ENCODE data around the gene CCDC3.

The CCDC3 gene

DNA sequence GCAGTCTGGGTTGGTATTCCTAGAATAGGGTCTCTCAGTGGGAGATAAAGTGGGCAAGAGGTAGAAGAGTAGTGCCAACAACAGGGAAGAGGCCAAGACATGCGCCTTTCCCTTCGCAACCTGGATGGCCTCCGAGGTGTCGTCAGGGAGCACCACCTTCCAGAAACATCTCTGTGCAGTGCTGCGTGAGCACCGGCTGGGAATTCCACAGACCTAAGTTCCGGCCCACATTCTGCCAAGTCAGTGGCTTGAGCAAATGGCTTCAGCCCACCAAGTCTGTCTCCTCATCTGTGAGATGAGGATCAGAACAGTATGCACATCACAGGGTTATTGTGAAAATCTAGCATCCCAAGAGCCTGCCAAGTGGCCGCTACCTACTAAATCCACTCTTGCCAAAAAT, 40.6 kb downstream of the CCDC3 start:
- no peak for DNase-seq

DNA sequence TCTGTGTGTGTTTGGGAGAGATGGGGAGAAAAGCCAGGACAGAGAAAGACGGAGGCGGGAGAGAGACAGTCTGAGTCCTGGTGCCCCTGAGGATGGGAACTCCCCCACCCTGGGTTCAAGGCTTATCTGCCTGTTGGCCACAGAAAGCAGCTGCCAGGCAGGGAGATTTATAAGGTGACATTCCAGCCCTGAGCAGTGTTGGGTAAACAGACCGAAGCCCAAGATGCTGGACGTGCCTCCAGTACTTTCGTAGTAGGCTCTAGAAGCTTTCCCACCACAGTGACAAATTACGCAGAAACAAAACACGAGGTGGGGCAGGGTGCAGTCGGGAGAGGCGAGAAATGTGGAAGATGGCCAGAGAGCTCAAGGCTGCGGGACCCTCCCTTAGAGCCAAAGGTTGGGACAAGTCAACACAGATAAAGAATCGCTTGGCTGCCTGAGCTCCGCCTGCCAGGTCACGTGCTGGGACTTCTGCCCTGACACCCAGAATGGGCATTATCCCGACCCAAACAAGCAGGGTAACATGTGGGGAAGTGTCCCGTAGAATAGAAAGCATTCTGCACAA, 41.1 kb downstream of the CCDC3 start:
- DNase-seq = no peak

DNA sequence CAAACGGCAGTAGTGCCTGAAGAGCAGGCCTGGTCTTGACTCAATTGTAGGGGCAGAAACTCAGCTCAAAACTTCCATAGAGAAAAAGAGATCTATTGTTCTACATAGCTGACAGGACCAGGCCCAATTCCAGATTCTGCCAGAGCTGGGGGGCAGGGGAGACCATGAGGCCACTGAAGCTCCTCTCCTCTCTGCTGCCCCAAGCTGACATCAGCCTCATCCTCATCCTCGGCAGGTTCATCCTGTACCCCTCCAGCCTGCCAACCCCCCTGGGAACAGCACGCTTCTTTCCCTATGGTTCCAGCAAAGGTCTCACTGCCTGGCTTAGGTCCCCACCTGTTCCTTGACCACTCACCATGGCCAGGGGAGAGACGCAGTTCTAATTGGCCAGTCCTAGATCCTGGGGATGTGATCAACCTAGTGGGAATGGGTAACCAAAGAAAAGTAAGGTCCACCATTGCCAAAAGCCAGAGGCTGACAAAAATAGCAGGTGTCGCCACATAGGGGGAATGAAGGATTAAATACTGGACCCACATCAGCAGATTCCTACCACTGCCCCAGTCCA, 42.9 kb downstream of the CCDC3 start:
- DNase-seq = no peak

DNA sequence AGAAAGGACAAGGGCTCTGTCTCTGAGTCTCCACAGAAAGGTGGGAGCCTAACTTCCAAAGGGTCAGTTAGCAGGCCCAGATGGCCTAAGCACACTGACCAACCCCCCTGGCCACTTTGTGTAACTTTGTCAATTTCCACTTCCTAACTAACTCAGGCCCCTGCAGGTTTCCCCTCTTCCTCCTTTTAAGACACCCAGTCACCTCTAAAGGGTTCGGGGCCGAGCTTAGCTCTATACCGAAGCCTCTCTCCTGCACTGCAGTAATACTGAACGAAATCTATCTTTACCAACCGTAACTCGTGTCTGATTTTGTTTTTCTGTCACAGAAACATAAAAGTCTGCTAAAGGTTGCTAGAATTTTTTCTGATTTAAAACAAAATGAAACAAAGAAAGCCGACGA, 44.4 kb downstream of the CCDC3 start:
- no peak for DNase-seq

DNA sequence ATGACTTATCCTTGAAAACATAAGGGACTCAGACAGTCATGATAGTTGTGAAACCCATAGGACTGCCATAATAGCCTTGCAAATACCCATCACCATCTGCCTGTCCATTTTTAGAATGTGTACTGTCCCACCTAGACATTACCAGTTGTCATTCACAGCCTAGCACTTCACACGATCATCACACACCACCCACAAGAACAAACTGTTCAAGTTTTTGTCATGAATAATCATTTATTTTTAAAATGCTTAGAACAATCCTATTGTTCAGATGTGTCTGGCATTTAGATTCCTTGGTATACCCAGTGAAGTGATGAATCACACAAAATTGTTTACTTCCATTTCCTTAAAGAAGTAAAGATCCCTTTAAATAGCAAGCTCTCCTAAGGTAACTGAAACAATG, 46.6 kb downstream of the CCDC3 start:
- no peak for DNase-seq

DNA sequence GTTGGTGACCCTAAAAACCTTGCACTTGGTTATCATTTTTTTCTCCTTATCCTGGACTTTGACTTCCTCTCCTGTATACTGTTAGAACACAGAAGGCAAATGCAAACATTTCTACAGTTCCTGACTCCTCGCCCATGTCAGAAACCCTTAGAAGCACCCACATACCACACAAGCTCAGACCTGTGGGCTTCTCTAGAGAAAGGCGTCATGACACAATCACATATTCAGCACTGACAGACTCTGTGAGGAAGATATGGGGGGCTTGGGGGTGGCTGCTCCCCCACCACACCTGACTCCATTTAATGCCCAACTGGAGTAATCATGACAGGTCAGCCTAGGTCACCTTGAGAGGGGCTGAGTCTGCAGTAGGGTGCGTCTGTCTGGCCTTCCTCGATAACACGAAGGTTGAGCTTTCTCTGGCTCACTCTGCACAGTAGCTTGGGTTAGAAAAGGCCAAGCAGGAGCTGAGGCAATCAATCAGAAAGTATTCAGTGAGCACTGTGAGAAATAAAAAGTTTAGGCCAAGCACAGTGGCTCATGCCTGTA, 50.9 kb downstream of the CCDC3 start:
- DNase-seq = no peak

DNA sequence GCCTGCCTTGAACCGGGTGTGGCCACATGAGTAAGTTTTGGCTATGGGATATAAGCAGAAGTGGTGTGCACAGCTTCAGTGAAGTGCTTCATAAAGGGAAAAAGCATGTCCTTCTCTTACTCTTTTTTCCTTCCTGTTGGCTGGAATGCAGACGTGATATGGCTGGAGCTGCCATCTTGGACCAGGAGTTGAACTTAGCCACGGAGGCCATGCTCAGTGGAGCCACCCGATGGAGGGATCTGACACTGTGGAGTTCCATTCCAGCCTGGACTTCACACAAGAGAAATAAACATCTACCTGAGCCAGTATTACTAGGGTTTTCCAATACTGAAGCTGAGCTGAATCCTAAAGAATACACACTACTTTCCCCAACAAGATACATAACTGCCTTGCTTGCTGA, 52.3 kb downstream of the CCDC3 start:
- DNase-seq = no peak

DNA sequence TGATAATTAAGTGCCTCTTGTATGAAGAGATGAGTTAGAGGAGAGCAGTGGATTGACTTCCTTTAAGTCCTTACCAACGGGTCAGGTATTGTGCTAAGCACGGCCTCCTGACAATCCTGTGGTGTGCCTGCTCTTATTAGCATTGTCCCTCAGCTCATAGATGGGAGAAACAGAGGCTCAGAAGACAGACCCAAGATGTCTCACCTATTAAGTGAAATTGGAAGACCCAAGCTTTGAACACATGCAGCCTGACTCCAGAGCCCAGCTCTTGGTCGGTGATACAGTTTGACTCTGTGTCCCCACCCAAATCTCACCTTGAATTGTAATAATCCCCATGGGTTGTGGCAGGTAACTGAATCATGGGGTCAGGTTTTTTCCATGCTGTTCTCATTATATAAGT, 53.8 kb downstream of the CCDC3 start:
- DNase-seq = no peak

DNA sequence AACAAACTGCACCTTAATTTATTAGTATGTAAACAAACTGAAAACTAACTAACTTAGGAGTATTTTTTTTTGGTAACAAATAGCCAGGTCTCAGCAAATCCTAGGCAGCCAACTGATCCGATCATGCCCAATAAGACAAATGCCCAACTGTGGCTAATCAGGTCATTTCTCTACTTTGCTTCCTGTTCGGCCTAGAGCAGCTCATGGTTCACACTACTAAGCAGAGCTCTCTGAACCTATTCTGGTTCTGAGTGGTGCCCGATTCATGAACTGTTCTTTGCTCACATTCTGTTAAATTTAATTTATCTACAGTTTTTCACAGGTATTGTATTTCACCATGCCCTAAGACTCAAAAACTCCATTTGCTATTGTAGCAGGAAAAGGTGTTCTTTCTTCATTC, 55.1 kb downstream of the CCDC3 start:
- DNase-seq = no peak

DNA sequence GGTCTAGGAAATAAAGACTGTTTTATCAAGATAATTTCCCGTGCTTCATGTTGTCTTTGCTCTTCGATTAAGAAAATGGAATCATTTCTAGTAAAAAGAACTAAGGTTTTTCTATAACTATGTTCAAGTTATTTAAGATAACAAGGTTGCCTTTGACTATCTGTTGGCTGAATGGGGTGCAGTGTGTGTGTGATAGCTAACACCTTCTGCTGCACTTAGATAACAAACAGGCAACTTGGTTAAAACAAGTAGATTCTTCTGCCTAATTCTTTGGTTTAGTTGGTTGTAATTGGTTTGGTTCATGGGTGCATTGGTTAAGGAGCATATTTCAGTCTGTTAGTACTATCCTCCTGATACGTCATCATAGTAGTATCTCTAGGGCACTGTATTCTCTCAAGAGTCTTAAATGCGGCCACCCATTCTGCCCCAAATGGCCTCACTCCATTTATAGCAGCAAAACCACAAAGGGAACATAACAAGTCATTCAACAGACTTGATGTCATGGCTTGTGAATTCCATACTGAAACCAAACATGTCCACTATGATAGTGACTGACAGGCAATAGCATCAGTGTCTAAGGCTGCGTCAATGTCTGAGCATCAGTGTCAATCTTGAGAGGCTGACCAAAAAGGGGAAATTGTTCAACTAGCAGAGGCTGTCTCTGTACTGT, 55.7 kb downstream of the CCDC3 start:
- DNase-seq = no peak

DNA sequence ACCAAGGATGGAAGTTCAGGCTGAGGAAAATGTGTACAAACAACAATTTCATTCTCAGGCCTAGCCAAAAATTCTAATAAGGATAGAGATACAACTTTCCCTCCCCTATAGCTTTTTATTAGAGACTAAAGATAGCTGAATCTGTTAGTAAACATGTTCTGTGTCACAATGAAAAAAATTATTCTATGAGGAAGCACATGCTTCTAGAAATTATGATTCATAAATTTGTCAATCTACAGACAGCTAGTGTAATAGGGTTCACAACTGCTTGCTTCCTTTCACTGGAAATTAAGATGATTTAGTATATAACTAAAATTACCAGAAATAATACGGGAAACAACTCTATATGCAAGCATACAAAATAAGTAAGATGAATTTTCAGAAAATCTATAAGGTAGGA, 56.6 kb downstream of the CCDC3 start:
- DNase-seq = no peak

DNA sequence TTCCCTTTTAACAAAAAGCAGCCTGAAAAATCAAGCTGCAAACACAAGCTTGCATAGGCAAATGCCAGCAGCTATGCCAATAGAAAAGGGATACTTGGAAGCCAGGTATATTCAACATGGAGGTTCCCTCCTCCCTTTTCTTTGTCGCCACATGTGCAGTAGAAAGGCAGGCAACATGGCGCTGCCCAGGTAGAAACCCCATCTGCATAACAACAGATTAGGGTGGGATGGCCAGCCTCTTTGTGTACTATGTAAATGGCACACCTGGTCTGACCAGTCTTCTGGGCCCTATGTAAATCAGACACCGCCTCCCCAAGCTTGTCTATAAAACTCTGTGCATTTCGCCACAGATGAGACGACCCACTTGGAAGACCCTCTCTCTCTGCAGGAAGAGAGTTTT, 58.1 kb downstream of the CCDC3 start:
- no peak for DNase-seq

DNA sequence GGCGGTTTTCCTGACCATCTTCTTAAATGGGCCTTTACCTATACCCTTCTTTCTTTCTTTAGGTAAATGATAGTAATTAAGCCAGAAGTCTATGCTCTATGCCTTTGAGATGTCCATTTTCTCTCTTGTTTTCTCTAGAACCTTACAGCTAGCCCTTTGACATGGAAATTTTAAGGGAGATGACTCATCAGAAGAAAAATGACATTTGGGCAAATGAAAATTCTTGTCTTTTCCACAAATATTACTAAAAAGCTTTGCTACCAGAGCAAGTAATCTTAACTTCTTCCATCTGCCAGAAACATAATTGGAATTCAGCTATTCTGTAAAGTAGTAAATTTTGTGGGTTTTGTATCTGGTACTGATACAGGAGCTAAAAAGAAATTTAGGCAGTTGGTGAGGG, 59.5 kb downstream of the CCDC3 start:
- DNase-seq = no peak

DNA sequence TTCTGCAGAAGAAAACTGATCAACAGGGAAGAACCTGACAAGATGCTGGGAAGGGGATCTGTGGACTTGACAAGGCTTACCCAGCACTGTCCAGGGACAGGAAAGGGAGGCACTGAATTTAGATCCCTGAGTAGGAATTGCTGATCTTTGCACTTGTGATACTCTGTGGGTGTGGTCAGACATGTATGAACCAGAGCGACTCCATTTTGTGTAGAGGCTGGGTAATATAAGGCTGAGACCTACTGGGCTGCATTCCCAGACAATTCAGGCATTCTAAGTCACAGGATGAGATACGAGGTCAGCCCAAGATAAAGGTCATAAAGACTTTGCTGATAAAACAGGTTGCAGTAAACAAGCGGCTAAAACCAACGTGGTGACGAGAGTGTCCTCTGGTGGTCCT, 60.7 kb downstream of the CCDC3 start:
- DNase-seq = no peak

DNA sequence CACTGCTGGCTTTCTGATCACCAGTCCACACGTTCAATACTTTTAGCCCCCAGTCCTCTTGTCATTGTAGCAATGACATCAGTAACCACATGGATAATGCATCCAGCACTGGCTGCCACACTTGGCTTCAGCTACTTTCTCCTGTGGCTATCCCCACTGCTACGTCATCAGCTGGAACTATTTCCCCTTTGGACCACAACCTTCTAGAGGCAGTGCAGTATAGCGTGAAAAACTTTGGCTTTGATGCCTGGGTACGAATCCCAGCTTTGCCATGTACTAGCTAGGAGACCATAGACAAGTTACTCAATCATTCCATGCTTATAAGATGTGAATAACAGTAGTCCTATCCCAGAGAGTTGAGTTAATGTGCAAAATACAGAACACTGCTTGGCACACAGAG, 63.2 kb downstream of the CCDC3 start:
- DNase-seq = no peak

DNA sequence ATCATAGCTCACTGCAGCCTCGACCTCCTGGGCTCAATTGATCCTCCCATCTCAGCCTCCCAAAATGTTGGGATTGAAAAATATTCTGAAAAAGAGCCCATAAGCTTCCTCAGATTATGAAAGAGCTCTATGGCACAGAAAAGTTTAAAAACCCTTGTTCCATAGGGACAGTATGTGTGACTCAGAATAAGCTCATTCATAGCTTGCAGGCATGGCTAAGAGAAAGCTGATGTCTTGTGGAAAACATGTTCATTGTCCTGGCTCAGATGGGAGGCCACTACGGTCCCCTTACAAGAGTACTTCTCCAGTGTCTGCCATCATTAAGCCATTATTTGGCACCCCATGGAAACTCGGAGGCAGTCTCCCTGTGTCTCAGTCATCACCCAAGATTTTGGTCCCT, 64.0 kb downstream of the CCDC3 start:
- DNase-seq = no peak

DNA sequence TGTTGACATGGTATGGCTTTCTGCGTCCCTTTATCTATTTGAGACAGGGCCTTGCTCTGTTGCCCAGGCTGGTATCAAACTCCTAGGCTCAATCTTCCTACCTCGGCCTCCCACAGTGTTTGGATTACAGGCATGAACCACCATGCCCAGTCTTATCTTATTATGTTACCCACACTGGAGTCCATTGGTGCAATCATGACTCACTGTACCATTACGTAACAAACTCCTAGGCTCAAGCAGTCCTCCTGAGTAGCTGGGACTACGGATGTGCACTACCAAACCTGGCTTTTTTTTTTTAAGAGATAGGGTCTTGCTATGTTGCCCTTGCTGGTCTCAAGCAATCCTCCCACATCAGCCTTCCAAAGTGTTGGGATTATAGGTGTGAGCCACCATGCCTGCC, 66.7 kb downstream of the CCDC3 start:
- DNase-seq = no peak

DNA sequence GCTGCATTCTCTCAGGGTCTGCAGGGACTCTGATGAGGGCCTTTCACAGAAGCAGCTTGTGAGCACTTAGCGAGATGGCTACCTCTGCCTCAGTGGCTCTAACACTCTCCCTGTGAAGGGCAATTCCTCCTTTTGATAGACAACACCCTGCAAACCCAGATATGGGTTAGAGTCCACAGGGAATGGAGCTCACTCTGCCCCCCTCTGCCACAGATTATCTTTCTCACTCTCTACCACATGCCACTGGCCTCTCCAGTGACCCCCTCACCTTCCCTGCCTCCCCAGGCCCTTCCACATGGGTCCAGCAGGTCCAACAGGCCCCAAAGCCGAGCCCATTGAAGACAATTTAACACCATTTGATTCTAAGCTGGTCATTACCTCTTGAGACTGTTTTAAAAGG, 72.1 kb downstream of the CCDC3 start:
- DNase-seq = no peak

DNA sequence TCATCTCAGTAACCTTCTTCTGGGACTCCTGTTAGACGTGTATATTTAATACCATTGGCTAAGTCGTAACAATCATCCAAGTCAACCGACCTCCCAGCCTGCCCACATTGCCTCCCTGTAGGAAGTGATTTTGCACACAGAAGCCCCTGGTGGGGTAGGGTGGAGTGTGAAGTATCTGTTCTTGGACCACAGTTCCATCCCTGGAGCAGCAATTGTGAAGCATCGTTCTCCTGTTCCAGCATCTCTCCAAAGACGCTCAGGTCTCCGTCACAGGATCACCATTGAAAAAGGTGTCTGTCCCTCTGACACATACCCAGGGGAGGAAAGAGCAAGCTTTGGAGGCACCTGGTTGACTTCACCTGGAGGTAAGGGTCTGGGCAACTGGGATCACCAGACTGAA, 72.9 kb downstream of the CCDC3 start:
- no peak for DNase-seq

DNA sequence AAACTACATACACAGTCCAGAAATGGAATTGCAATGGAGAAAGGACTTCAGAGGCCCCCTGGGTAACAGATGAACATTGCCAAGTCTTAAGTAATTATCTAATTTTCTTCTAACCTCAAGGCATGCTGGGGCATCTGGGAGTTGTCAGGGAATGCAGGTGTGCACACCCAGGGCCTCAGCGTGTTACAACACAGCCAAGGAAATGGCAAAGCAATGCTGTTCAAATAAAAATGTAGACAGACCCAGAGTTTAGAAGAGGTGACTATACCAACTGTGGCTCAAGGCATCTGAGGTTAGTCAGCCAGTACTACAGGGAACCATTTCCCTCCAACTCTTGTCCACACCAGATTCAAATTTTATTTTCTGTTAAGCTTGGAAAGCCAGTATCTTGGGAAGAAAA, 73.6 kb downstream of the CCDC3 start:
- no peak for DNase-seq

DNA sequence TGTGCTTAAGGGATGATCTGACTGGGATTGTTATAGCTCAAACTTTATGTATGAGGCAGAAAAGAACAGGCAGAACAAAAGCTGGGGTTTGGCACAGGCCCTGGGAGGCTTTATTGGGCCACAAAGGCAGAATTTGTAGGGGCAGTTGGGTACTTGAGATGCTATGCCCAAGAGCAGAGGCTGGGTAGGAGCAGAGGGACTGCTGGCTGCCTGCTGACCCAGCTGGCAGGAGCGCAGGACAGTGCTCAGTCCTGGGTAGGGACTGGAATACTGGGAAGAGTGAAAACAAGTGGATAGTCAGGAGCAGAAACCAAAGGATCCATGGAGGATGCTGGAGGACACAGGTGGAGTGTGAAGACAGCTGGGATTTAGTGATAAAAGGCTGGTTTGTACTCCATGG, 75.7 kb downstream of the CCDC3 start:
- no peak for DNase-seq

DNA sequence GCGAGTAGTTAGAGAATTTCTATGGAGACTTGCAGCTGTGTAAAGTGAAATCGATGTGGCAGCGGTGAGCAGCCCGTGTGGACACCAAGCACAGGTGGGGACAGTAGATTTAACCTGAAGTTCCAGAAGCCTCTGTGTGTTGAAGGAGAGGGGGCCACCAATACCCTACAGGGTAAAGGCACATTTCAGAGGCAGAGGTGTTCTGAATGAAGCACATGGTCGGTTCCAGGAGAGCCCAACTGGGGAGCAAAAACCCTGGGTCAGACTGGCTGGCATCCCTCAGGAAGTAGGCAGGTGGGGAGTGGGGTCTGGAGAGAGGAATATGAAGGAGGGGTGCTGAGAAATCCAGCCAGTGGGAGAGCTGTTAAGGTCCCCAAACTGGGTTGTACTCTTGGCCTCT, 76.6 kb downstream of the CCDC3 start:
- no peak for DNase-seq

DNA sequence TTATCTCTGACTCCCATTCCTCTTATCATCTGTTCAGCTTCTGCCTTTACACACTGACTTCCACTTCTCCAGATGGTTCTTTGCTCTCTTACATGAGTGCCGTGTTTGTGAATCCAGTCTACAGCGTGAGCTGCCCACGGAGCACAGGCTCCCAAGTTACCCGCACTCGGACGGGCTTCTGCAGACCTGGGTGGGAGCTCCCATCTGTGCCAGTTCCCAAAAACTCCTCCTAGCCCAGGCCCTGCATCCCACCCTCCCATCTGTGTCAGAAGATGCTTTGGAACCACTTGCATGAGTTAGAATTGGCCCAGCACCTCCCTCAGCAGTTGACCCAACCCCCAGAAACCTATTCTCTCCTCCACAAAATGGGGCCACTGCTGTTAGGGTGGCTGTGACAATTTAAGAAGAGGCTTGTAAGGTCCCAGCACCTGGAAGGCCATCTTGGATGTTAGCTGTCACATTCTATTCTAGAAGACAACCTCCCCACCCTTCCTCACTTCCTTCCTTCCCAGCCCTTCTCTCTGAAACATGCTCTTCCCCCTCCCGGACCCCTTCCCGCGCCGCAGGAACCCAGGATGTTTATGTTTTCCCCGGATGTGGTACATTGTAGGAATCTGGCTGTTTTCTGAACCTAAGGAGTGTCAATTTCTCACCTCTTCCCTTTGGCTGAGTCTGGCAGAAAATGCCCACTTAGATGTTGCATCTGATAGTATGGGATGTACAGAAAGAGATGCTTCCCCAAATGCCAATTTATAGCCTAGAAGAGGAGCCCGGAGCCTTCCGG, 79.2 kb downstream of the CCDC3 start:
- no peak for DNase-seq

DNA sequence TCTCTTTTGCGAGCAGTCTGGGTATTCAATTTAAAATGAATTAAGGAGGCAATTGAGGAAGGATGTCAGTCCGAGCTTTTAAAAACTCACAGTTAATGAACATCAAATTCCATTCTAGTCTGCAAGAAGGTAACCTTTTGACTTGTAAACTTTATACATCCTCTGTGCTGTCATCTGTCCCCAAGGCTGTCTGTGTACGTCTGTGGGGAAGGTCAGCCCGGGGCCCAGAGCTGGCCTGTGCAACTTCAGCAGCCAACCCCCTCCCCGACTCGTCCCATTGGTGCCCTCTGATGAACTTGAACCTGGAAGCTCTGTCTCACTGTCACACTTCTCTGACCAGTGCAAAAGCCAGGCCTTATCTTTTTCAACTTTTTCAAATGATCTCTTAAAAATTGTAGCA, 80.3 kb downstream of the CCDC3 start:
- DNase-seq = no peak
